Neural crest cell (in vitro differentiated cells): Measurements from ENCODE around the gene EIF3D. TPM values are rescaled to one million over a fixed set of nuclear protein-coding genes. Genes with fewer than 3 reads are reported as not detected.

ENCODE experiments used
- DNase-seq: peaks from one replicate; pipeline ENCODE4 v3.0.0; 2021; ENCODE audit warnings: low read depth, mixed read lengths, low spot score
- H3K27ac Mint-ChIP-seq: one replicate; pipeline ENCODE4 v1.8.0; 2021; ENCODE audit warnings: mild to moderate bottlenecking, mixed read lengths; ENCODE audit not compliant: unreplicated experiment
- H3K27me3 Mint-ChIP-seq: 2 replicates; pipeline ENCODE4 v1.8.0; 2021; ENCODE audit warnings: low read depth, mild to moderate bottlenecking, mixed read lengths
- H3K36me3 Mint-ChIP-seq: 2 replicates; pipeline ENCODE4 v1.8.0; 2021; ENCODE audit warnings: low read depth, mild to moderate bottlenecking, mixed read lengths
- H3K4me1 Mint-ChIP-seq: 2 replicates; pipeline ENCODE4 v1.8.0; 2021; ENCODE audit warnings: mixed read lengths
- H3K4me3 Mint-ChIP-seq: one replicate; pipeline ENCODE4 v1.8.0; 2021; ENCODE audit warnings: mild to moderate bottlenecking, mixed read lengths
- H3K9me3 Mint-ChIP-seq: 2 replicates; pipeline ENCODE4 v1.8.0; 2021; ENCODE audit warnings: mixed read lengths
- total RNA-seq: library from RNA; stranded (reverse); gene quantifications from 2 replicates; pipeline ENCODE4 v1.2.1, GENCODE V29; 2021
- TF ChIP-seq, protein P1 (sequence below): fragments of 200-600 bp; sonication (generic); conservative IDR thresholded peaks from 2 replicates; pipeline ENCODE4 v1.5.0; 2021; ENCODE audit warnings: antibody characterized with exemption, mild to moderate bottlenecking

Gene EIF3D
- total RNA-seq, 1 donor from 2014 or later, result 178 TPM

- Mint-ChIP-seq H3K27ac (no peak overlapping the region), H3K4me3 (no peak overlapping the region), H3K36me3 (peaks cover 13% of the 10 kb centered on the region), H3K27me3 (no peaks in the 10 kb centered on the region), H3K4me1 (peaks cover 4% of the 10 kb centered on the region), H3K9me3 (no peaks in the 10 kb centered on the region)
- no peak for DNase-seq
- TF ChIP-seq, protein P1, sequence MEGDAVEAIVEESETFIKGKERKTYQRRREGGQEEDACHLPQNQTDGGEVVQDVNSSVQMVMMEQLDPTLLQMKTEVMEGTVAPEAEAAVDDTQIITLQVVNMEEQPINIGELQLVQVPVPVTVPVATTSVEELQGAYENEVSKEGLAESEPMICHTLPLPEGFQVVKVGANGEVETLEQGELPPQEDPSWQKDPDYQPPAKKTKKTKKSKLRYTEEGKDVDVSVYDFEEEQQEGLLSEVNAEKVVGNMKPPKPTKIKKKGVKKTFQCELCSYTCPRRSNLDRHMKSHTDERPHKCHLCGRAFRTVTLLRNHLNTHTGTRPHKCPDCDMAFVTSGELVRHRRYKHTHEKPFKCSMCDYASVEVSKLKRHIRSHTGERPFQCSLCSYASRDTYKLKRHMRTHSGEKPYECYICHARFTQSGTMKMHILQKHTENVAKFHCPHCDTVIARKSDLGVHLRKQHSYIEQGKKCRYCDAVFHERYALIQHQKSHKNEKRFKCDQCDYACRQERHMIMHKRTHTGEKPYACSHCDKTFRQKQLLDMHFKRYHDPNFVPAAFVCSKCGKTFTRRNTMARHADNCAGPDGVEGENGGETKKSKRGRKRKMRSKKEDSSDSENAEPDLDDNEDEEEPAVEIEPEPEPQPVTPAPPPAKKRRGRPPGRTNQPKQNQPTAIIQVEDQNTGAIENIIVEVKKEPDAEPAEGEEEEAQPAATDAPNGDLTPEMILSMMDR, result no peak
Observed at GRCh38 chr22:36472689-36473088, 56.3 kb downstream of the EIF3D start.

DNA sequence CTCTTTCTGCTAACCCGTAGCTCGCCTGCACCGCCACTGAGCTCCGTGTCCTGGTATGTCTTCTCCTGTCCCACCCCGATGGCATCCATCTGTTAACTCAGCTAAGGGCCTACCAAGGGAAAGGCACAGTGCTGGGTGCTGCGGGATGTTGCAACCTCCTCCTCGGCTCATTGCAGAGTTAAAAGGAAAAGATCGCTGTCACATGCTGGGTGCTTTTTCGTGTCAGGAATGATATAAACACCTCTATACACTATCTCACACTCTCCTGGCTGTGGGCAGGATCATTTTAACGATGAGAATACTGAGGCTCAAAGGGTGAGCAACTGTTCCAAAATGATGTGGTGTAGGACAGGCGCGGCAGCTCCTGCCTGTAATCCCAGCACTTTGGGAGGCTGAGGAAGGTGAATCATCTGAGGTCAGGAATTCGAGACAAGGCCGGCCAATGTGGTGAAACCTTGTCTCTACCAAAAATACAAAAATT lies 57.6 kb downstream of the EIF3D start:
- H3K4me3 Mint-ChIP-seq, result no peak overlapping the region
- no peak overlapping the region for H3K27ac Mint-ChIP-seq
- H3K4me1 Mint-ChIP-seq, result peaks cover 4% of the 10 kb centered on the region
- H3K36me3 Mint-ChIP-seq, result peaks cover 9% of the 10 kb centered on the region
- no peaks in the 10 kb centered on the region for H3K9me3 Mint-ChIP-seq
- TF ChIP-seq, protein P1, result no peak
- DNase-seq, result no peak
- no peaks in the 10 kb centered on the region for H3K27me3 Mint-ChIP-seq

- Mint-ChIP-seq H3K36me3 (peaks cover 6% of the 10 kb centered on the region), H3K9me3 (no peaks in the 10 kb centered on the region), H3K4me3 (no peak overlapping the region), H3K27ac (no peak overlapping the region), H3K4me1 (peaks cover 4% of the 10 kb centered on the region), H3K27me3 (no peaks in the 10 kb centered on the region)
- DNase-seq, result no peak
- TF ChIP-seq, protein P1, result no peak
Observed at GRCh38 chr22:36470994-36471331, 58.0 kb downstream of the EIF3D start.

DNA sequence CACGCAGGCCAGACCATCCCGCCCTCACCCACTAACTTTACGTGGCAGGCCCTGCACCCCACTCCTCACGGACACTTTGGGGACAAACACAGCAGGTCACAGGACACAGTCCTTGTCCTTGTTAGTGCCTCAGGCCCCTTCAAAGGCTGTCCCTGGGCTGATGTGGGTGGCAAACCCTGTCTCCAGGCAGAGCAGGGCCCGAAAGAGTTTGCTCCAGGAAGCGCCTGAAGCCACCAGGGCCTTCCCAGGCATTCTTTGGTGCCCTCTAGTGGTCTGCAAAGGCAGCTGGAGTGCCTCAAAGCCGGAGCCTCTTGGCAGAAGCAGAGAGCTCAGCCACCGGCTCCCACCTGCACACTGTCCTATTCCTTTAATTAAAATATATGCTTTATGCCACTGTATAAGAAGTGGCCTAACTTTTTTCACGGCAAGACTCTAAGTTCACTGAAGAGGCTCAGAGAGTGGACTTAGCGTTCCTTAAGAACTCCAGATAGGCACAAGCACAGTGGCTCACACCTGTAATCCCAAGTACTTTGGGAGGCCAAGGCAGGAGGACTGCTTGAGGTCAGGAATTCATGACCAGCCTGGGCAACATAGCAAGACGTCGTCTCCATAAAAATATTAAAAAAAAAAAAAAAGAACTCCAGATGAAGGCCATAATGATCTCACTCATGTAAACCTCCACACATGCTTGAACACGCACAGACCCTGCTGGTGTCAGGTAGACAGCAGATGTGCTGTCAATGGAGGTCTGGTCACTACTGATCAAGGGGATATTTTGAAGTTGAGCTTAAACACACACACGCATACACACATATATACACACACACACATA lies 58.6 kb downstream of the EIF3D start:
- H3K4me3 Mint-ChIP-seq, result no peak overlapping the region
- H3K9me3 Mint-ChIP-seq, result no peaks in the 10 kb centered on the region
- peak; percentile 74 for DNase-seq
- no peaks in the 10 kb centered on the region for H3K27me3 Mint-ChIP-seq
- peaks cover 4% of the 10 kb centered on the region for H3K4me1 Mint-ChIP-seq
- H3K36me3 Mint-ChIP-seq, result peaks cover 1% of the 10 kb centered on the region
- TF ChIP-seq, protein P1, result peak; percentile 96
- H3K27ac Mint-ChIP-seq, result no peak overlapping the region

GRCh38 chr22:36469094-36469710 lies 59.8 kb downstream of the EIF3D start:
- Mint-ChIP-seq H3K27me3 (no peaks in the 10 kb centered on the region), H3K36me3 (no peaks in the 10 kb centered on the region), H3K9me3 (no peaks in the 10 kb centered on the region), H3K27ac (peak overlapping the region; percentile 71), H3K4me3 (no peak overlapping the region), H3K4me1 (peaks cover 4% of the 10 kb centered on the region)
- no peak for DNase-seq
- TF ChIP-seq, protein P1, result no peak
